Stimulated activated CD4-positive, alpha-beta T cell treated with anti-CD3 and anti-CD28 coated beads, TNF-alpha, amount 100 ng/mL, for 1 hour (primary cell): ENCODE data around the gene ICE2.
"Not testable (repeated sequence)": the region's sequence is repeated elsewhere in the genome, so short reads cannot be mapped to it uniquely, and the experiment has no call there.

Experiments used
- DNase-seq, 3 donors: peaks; one replicate each; pipeline ENCODE4 v3.0.0-alpha.2; 2020; ENCODE audit warnings: low read depth in 3 of 3, low spot score in 1 of 3

Gene ICE2

DNA sequence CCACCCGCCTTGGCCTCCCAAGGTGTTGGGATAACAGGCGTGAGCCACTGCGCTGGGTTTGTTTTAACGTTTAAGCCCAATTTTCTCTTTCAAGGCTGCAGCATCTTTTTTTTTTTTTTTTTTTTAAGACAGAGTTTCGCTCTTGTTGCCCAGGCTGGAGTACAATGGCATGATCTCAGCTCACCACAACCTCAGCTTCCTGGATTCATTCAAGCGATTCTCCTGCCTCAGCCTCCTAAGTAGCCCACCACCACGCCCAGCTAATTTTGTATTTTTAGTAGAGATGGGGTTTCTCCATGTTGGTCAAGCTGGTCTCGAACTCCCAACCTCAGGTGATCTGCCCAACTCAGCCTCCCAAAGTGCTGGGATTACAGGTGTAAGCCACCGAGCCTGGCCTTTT lies 68.6 kb downstream of the ICE2 start:
- DNase-seq = not testable (repeated sequence)

DNA sequence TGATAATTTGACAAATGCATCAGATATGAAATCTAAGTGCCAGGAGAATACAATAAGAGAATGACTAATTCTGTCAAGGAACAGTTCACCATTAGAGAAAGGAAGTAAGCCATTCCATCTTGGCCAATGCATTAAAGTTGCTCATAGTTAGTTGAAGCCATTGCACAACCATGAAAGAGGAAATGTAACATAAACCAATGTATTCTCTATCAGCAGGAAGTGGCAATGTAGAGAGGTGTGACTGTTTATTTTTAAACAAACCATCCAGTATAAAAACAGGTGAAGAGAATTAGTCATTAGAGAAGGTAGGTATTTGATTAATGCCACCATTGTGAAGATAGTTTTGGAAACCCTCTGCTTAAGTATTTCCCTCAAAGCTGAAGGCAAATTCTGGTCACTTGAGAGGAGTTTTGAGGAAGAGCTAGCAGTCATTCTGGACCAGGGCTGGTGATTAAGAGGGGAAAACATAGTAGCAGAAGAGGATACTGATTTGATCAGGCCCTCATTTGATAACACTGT lies 70.4 kb downstream of the ICE2 start:
- no peak for DNase-seq

DNA sequence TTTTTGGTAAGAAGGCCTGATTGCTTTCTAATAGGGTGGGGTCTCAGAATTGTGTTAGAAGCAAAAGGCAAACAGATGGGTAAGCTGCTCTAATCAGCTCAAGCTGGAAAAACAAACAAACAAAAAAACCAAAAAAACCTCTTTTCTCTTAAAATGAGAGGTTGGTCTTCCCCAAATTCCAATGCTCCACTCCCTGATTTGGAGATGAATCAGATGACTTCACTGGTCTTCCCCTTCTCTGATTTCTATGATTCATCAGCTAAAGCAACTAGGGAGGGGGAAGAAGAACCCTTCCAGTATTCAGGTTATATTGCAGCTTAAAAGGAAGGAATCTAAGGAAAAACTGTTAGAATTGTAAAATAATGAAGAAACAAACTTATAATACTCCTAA lies 71.5 kb downstream of the ICE2 start:
- no peak for DNase-seq

DNA sequence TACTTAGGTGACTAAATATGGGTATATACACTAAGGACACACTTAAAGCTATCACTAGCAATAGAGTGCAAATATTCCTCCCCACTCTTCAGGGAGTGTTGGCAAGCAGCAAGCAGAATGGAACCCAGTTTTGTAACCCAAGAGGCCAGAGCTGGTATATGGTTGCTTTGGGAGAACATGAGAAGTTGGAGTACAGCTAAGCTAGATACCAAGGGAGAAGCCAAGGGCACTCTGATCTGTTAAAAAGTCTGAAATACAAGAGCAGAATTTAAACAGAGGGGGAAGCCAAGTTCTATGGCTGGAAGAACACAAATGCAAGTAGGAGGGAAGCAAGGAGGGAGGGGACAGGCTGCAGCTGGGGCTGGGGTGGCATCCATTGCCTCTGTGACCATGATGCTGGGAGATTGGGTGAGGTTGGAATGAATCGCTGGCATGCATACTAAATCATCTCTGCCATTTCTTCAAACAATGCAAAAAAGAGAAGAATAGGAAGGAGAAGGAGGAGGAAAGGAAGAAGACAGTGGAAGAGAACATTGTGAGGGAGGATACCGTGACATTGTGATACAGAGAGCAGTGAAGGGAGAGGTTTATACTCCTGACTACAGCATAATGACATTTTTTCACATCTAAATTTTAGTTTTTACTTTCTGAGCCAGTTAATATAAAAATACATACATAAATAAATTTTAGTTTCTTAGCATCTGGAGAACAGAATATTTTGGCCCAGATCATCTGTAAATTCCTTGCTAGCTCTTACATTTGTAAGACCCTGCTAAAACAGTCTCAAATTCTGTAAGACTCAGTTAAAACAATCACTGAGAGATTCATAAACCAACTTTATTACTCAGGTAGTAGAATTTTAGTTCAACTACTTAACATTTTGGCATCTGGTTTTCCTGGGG lies 72.2 kb downstream of the ICE2 start:
- DNase-seq = no peak

DNA sequence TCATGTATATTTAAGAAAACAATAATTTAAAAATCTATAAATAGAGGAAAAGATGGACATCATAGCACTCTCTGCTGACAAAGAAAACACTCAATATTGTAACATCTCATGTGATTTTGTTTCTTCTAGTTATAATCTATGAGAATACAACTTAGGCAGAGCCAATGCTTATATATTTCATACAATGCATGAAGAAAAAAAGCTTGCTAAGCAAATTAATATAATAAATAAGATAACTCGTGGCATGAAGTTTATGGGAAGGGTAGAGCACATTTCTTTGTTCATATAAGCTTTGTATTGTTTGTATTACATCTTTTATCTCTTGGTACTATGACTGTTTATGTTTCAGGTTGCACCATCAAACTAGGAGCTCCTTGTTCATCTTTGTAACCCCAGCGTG lies 73.5 kb downstream of the ICE2 start:
- no peak for DNase-seq

DNA sequence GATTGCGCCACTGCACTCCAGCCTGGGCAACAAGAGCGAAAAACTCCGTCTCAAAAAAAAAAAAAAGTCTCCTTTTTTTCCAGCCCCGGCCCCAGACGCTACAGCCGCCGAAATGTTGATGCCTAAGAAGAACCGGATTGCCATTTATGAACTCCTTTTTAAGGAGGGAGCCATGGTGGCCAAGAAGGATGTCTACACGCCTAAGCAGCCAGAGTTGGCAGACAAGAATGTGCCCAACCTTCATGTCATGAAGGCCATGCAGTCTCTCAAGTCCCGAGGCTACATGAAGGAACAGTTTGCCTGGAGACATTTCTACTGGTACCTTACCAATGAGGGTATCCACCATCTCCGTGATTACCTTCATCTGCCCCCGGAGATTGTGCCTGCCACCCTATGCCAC lies 74.6 kb downstream of the ICE2 start:
- DNase-seq = not testable (repeated sequence)

DNA sequence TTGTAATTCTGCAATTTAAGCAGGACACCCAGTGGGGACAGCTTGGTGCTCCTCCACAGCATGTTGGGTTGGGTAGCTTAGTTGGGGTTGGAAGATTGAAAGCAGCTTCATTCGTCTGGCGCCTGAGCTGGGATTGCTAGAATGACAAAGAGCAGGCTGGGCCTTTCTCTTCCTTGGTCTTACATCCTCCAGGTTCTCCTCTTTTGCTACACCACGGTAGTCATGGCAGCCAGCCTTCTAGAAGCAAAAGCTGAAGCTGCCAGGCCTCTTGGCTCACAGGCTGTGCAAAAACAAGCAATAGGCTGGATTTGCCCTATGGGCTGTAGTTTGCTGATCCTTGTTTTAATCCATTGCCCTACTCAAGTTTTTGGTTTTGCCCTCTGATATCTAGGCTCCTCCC lies 78.0 kb downstream of the ICE2 start:
- DNase-seq = no peak

DNA sequence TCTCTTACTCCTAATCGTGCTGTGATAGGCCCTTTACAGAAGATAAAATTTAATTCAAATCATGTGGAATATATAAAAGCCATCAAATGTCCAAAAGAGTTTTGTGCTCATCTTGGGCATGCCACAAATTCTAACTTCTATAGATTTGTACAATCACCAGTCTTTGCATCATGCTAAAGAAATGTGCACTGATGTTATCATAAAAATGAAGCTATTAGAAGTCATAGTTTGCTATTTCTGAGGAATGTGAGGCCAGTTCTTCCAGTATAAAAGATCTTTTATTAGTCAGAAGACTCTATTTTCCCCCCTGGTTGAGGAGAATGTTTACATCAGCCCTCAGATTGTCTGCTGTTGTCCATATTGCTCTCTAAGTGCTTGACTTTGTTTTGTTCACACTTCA lies 79.0 kb downstream of the ICE2 start:
- no peak for DNase-seq

DNA sequence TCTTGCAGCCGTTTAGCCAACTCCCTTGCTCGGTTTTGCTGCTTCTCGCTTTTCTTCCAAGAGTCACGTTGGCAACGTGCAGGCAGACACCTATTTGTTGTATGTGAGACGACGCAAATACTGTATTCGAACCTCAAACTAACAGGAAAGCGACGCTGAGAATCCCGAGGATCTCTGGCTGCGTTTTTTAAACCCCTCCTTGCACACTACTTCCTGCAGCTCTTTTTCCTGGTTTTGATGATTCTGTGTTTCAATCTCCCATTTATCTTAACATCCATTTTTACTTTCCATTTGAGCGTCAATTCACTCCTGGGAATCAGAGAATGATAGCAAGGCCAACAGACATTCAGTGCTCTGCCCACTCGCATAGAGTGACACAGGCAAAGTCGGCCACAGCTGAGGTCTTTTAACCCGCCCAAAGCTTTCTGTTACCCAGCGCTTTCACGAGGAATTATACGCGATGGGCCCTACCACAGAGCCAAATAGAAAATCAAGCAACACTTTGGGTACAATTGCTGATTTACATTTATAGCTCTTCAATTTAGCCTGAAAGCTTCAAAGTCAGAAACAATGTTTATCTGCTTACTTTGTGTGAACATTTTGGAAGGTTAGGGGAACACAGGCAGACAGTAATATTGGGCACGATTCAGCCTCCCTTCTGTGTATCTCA lies 79.6 kb downstream of the ICE2 start:
- DNase-seq = no peak

DNA sequence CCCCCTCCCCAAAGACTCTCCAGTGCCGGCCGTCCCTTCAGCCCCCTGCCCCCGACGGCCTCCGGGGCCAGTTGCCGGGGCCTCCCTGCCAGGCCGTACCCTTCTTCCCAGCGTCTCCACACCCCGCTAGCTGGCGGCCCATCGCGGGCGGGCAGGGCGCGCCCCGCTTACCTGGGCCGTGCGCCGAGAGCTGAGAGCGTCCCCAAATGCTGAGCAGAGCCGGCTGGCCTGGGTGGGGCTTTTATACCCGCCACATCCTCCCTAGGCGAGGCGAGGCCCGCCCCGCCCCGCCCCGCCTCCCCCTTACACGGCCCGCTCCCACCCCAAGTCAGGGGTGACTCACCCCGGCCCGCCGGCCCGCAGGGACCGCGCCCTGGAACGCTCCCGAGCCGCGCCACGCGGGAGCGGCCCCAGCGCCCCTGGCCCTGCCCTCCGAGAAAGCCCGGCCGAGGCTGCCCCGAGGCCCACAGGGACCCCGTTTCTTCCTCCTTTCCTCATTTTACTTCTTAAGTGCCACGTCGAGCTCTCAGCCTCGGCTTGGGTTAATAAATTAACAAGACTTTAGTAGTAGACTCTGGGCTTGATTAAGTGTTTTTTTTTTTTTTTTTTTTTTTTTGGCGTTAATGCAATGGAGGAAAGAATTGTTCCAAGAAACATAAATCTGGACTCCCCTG lies 81.0 kb downstream of the ICE2 start, which contains the start of gene ANXA2:
ANXA2 (minus strand) TSS at position 215 of the 674 bp plus-strand sequence. CDS start 11,911 bp downstream, outside the sequence.
- DNase-seq = peak; percentile 62 to 73 (median 67)

DNA sequence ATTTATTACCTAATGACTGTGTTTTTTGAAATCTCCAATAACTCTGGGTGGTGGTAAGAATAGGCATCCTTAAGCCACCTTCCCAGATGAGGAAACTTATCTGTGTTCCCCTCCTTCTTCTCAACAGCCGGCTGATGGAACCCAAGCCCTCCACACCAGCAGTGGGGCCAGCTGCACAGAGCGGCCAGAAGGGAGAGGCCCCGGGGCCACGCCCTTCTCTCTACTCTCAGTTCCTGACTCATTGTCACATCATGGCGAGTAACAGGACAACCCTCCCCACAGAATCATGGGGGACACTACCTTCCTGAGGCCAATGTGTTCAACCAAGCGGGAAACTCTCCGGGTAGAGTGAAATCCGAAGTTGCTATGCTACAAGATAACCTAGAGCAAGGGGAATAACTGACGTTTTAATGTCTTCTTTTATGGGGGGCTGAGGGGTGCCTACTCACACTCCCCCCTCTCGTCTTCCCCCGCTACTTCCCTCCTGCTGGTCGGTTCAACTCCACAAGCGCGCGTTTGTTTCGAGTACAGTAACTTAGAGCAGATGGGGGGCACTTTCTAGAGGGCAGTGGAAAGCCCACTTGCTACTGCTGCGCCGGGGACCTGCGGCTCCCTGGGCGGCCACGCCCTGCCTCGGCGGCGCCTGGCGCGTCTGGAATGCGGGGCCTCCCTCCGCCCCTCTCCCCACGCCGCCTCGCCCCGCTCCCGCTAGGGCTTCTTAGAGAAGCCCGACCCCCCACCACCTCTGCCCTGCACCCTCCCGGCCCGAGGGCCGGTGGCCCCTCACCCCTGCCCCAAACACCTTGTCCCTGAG lies 81.8 kb downstream of the ICE2 start:
- DNase-seq = peak in 1 of 3 donors; percentile 14

DNA sequence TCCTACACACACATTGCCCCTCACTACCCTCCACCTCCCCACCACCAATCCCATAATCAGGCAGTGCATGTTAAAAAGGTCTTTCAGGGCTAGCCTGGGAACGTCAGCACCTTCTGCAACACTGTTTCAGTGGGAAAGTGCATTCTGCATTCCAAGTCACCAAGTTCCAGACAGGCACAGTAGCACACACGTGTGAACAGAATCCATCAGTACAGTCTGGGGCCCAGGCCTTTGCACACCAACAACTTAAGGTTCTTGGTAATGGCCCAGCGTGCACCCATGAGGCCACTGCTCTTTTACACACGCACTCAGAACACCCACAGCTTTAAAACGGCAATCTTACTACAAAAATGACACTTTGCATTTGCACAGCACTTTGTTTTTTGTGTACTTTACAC lies 82.4 kb downstream of the ICE2 start:
- no peak for DNase-seq

DNA sequence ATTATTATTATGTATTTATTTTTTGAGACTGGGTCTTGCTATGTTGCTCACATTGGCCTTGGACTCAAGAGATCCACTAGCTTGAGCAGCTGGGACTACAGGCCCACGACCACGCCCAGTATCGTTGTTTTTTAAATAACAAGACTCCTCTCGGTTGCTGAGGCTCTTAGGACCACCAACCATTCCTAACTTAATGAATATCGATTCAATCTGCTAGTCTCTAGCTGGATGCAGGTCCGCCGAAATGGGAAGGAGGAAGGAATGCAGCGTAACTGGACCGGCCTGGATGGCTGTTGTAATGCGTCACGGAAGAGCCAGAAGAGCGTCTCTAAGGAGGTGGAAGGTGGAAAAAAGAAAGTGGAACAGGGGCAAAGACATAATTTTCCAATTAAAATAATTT lies 82.8 kb downstream of the ICE2 start:
- no peak for DNase-seq

DNA sequence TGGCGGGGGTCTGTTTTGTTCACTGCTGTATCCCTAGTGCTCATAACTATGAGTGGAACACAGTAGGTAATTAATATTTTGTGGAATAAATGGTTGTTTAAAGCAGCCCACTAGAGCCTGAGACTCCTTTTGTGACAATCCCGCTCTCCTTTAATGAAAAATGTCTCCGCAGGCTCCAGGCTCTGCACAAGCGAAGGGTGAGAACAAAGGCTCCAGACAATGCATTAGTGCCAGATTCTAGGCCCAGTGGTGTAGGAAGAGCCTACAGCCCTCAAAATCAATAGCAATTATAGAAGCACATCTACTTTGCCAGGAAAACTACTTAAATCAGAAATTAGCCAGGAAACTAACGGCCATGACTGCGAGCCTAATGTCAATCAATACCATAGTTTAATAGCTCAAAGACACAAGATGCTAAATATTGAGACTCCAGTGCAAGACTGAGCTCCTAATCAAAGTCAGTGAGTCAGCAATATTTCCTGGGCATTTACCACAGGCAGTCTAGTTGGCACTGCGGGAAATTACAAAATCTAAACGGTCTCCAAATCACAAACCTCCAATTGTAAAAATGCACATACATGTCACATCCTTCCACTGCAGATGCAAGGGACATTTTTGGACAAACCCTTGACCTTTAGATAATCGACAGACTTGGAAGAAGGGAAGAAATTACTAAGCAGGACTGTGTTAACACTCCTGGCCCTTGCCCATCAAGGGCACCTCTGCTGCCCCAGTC lies 83.5 kb downstream of the ICE2 start:
- no peak for DNase-seq

DNA sequence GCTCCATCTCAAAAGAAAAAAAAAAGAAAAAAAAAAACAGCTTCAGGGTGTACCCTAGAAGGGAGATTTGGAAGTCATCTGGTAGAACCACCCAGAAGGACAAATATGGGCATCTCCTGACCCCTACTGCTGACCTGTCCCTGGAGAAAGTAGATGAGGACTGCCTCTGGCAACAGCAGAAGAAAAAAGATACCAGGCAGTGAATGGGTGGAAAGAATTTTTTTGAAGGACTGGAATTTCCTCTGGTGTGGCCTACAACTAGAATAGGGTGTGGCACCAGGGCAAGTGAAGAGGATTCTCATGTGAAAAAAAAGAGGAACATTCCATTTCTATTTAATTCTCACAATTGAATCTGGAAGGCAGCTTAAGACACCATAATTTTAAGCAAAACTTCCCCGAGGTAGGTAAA lies 84.2 kb downstream of the ICE2 start:
- no peak for DNase-seq

DNA sequence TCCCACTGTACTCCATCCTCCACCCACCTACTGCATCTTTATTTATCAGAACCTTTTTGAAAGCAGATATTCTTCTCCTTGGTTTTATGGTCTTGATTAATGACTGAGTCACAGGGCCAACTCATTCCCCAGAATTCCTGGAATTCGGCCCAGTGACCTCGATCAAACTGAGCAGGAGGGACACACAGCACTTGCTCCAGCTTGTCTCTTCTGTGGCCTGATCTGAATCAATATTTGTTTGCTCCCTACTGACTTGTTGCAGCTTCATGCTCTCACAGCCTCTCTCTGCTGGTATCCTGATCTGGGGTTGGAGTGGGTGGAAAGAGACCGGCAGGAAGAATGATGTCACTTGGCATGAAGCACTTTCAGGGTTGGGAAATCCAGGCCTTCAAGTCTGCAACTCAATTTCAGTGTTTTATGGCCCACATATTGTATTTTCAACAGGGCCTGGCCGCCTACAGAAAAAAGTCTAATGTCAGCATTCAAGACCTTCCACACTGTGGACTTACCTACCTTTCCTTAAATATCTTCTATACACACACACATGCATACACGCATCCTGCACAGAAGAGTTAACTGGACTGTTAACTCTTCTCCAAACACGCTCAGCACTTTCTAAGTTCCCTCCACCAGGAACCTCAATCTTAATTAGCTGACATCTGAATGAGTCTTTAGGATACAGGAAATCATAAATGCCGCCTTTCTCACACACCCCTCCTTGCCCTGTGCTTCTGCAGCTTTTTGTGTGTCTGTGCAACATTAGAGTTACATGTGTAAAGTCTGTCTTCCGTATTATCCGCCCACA lies 85.8 kb downstream of the ICE2 start:
- no peak for DNase-seq

DNA sequence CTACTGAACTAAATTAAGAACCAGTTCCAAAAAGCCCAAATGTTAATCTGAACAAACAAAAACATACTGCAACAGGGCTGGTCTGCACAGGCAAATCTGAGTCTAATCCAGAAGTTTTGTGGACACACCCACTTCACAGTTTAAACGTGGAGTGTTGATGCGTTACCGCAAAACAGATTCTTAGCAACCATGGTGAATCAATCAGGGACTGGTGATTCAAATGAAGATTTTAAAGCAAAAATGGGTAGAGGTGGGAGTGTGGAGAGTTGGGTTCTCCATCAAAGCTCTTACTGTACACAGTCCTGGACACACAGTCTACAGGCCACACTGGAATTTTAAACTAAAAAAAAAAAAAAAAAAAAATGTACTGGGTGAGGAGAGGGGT lies 86.3 kb downstream of the ICE2 start:
- DNase-seq = no peak

DNA sequence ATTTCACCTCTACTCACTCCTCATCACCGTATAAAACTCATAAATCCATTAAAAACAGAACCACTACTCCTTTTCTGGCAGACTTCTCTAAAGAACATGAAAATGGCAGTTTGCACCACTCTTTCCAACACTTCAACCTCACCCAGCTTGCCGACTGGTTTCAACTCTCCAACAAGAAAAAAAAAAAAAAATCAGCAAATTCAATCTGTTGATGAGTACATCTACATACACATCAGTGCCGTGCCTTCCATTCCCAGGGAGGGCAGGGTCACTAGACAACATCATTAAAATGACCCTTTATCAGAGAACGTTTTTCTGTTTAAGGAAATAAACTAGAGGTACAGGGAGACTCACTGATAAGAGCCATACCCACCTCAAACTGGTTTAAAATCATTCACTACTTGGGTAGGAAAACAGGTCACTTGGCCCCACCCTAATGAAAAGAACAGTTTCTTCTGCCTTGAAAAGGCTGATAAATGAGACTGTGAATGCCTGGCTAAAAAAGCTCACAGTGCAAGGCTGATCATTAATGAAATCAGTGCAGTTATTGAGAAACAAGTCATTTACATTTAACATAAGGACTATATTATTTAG lies 87.1 kb downstream of the ICE2 start:
- no peak for DNase-seq
